Measurements from ENCODE around the gene ZNF507. TPM values are rescaled to one million over a fixed set of nuclear protein-coding genes. Genes with fewer than 3 reads are reported as not detected.
"Not testable (repeated sequence)": the region's sequence is repeated elsewhere in the genome, so short reads cannot be mapped to it uniquely, and the experiment has no call there.

The ZNF507 gene
- total RNA-seq, 1 donor from 2014 or later, result 18.5 TPM

DNA sequence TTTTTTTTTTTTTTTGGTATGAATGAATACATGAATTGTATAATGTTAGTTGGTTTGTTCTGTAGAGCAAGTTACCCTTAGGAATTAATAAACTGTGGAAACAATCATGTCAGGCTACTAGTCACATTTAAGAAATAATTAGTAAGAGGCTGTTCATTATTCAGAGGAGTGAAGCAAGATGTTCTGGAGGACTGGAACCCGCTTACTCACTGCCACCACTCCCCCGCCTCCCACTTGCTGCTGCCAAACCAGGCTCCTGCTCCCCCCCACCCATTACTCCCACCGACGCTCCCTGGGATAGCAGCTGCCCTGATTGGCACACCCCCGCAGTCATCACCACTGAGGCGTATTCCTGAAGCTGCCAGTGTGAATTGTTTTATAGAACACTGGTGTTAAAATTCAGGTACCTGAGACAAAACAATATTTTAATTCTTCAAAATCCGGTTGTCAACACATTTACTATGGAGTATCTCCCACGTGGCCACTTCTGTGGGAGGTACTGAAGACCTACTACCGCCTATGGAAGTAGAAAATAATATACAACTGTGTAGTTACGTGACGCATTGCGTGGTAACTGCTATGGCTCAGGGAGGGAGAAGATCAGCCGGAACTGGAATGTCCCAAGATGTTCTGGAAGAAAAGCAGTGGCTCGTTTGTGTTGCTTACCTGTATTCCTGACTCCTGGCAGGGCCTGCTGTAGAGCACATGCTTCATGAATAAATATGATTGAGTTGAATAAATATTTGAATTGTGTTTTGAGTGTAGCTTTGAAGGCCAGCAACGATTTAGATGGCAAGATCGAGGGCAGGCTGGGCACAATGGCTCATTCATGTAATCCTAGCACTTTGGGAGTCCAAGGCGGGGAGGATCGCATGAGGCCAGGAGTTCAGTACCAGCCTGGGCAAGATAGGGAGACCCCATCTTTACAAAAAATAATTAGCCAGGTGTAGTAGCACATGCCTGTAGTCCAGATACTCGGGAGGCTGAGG, 61.9 kb downstream of the ZNF507 start:
- DNase-seq (ENCODE audit: low spot score), result no peak

DNA sequence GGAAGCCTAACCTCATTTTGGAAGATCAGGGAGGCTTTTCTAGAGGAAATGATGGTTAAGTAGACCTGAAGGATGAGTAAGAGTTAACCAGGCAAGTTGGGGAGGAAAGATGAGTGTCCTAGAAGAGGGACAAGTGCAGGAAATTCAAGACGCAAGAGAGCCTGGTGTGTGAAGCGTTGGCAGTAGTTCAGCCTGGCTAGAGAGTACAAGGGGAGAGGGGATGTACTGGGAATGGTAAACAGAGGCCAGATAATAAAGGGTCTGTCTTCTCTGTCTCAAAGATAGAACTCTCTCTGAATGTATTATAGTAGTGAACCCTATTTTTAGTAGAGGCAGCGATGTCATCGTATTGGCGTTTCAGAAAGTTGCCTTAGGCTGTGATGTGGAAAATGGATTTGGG, 69.8 kb downstream of the ZNF507 start:
- DNase-seq (ENCODE audit: low spot score), result no peak

DNA sequence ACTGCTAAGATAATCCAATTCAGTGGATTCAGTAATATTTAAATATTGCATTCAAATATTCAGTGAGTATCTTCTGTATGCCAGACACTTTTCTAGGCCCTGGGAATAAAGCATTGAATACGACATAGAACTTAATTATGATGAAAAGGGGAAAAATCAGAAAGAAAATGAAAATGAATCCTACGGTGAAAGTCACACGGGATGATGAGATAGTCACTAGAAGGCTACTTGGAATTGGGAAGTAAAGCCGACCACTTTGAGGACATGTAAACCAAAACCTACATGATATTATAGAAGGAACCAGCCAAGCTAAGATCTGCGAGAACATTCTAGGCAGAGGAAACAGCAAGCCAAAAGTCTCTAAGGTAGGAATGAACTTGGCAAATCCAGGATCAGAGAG, 70.3 kb downstream of the ZNF507 start:
- no peak for DNase-seq (ENCODE audit: low spot score)

DNA sequence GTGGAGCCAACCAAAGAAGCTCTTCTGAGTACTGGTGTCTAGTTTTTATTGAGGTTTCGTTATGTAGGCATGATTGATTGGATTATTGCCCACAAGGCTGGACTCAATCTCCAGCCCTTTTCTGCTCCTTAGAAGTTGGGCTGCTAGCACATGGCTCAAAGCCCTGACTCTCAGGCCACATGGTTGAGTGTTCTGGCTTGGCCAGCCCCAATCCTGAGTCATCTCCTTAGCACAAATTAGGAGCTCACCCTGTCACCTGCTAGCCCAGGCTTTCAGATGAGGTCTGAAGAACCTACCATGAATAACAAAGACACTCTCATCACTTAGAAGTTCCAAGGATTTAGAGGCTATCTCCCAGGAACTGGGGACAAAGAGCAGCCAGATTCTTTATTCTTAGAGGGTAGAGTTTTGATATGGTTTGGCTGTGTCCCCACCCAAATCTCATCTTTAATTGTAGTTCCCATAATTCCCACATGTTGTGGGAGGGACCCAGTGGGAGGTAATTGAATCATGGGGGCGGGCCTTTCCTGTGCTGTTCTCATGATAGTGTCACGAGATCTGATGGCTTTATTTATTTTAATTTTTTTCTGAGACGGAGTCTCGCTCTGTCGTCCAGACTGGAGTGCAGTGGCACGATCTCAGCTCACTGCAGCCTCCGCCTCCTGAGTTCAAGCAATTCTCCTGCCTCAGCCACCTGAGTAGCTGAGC, 71.5 kb downstream of the ZNF507 start:
- DNase-seq (ENCODE audit: low spot score), result no peak

- no peak for DNase-seq (ENCODE audit: low spot score)
These were observed 72.7 kb downstream of the ZNF507 start for GRCh38 chr19:32418155-32418554.

DNA sequence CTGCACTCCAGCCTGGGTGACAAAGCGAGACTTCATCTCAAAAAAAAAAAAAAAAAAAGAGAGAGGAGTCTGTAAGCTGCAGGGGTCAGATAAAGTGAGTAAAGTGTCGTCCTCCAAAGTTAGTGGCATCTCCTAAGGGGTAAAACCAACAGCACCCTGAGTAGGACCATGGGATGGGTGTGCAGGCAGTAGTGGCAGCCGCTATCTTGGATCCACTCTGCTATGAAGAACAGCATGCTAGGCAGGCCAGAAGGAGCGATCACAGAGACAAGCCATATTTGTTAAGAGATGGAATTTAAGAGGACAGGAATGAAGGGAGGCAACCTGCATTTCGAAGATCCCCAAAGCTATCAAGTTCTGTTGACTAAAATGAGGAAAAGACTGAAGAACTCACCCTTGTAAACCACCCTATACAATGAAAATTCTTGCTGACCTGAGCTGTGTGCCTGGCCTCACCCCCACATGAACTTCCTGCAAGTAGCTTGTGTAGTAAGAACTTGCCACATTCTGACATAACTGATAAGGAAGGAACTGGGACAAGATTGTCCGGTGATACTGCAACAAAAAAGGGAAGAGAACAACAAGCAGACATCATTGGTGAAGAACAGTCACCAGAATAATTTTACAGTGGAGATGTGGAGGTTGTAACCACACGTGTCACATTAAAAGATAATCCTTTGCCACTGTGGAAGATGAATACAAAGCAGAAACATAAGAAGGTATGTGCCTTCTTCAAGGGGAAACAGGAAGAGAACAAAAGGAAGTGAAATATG, 76.4 kb downstream of the ZNF507 start:
- peak; percentile 20 for DNase-seq (ENCODE audit: low spot score)

- no peak for DNase-seq (ENCODE audit: low spot score)
These were observed 77.0 kb downstream of the ZNF507 start for GRCh38 chr19:32422435-32422834.

- not testable (repeated sequence) for DNase-seq (ENCODE audit: low spot score)
These were observed 78.5 kb downstream of the ZNF507 start for GRCh38 chr19:32423944-32424343.

GRCh38 chr19:32427536-32427935, 82.1 kb downstream of the ZNF507 start:
- no peak for DNase-seq (ENCODE audit: low spot score)

DNA sequence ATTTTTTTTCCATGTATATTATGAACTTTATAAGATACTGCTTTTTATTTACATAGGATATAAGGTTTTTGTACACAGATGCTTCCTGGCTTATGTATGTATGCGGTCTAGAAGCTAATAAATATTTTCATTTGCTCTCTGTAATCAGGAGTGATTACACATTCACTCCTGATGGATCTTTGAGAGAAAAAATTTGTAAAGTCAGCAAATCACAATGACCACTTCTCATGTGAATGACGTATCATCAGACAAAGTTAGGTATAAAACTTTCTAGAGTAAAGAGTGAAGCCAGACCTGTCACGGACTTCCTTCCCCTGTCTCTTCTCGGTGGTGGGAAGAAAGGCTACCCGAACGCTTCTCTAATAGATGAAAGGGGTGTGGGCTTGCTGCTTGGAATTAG, 91.3 kb downstream of the ZNF507 start:
- DNase-seq (ENCODE audit: low spot score), result no peak

DNA sequence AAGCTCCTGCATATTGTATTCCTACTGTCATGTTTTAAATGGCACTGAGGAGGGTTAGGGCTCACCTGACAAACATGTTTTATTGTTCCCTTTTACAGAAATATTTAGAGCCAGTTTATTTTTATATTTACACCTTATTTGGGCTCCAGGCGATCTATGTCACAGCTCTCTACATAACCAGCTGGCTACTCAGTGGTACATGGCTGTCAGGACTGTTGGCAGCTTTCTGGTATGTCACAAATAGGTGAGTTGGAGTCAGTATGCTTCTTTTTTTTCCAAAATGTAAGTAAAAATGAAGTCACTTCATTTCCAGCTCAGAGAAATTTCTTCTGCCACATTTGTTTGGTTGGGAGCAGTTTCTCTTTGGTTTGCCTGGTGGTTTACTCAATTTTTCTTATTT, 91.7 kb downstream of the ZNF507 start:
- no peak for DNase-seq (ENCODE audit: low spot score)

Other genes starting within 250 kb of the ZNF507 start
- gene DPY19L3, start 60.2 kb downstream of the ZNF507 start, total RNA-seq (ENCODE audit: insufficient read depth, low replicate concordance), result 27.9 TPM
- gene PDCD5, start 235.6 kb downstream of the ZNF507 start, total RNA-seq (ENCODE audit: insufficient read depth, low replicate concordance), result 92.2 TPM